Endothelial cell of umbilical vein (primary cell): ENCODE data around the gene ATR.

ENCODE experiments used
- EZH2 ChIP-seq: IDR thresholded peaks from 2 replicates; pipeline ENCODE4 v1.6.1; 2012; ENCODE audit warnings: borderline replicate concordance, low read depth, mild to moderate bottlenecking, moderate library complexity, low read length, inconsistent platforms; ENCODE audit not compliant: severe bottlenecking
- FOS ChIP-seq: IDR thresholded peaks from 2 replicates; pipeline ENCODE4 v1.6.1; 2011; ENCODE audit warnings: mild to moderate bottlenecking, low read length, moderate library complexity, borderline replicate concordance; ENCODE audit not compliant: insufficient read depth
- GATA2 ChIP-seq: IDR thresholded peaks from 2 replicates; pipeline ENCODE4 v1.7.0; 2011; ENCODE audit warnings: low read depth, mild to moderate bottlenecking, moderate library complexity, mixed read lengths, low read length; ENCODE audit not compliant: insufficient read length, insufficient read depth
- JUN ChIP-seq: IDR thresholded peaks from 2 replicates; pipeline ENCODE4 v1.6.1; 2011; ENCODE audit warnings: borderline replicate concordance, low read depth; ENCODE audit not compliant: insufficient read length, insufficient read depth
- MYC ChIP-seq: IDR thresholded peaks from one replicate; pipeline ENCODE4 v1.6.1; 2011; ENCODE audit warnings: mild to moderate bottlenecking, low read depth, low read length
- POLR2A ChIP-seq: IDR thresholded peaks from 2 replicates; pipeline ENCODE4 v1.6.1; 2012; ENCODE audit warnings: low read depth, mild to moderate bottlenecking, control low read depth, low read length
- POLR2AphosphoS5 ChIP-seq: IDR thresholded peaks from 2 replicates; pipeline ENCODE4 v1.6.1; 2012; ENCODE audit warnings: low read depth, mild to moderate bottlenecking, control low read depth, low read length, moderate library complexity; ENCODE audit not compliant: insufficient read depth
- TF ChIP-seq, protein P1 (sequence below), 2 donors: IDR thresholded peaks; 1 replicate in 1 of 2; 2 replicates in 1 of 2; pipeline ENCODE4 v1.5.1; 2011; ENCODE audit warnings: low read length in 2 of 2, mild to moderate bottlenecking in 2 of 2, moderate library complexity in 2 of 2, control low read depth in 1 of 2, inconsistent platforms in 1 of 2, low read depth in 1 of 2; ENCODE audit not compliant: insufficient read depth in 1 of 2; ENCODE audit errors: extremely low read depth in 1 of 2
- TF ChIP-seq, protein P2 (sequence below): IDR thresholded peaks from 2 replicates; pipeline ENCODE4 v1.6.1; 2011; ENCODE audit not compliant: insufficient read depth, insufficient read length

DNA sequence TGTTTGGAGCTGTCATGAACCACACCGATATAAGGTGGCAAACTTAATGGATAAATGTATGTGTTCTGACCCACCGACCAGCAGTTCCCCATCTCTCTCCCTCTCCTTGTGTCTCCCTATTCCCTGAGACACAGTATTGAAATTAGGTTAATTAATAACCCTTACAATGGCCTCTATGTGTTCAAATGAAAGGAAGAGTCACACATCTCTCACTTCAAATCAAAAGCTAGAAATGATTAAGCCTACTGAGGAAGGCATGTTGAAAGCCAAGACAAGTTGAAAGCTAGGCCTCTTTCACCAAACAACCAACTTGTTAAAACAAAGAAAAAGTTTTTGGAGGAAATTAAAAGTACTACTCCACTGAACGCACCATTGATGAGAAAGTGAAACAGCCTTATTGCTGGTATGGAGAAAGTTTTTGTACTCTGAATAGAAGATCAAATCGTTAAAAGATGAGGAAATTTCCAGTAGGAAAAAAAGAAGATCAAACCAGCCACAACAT, 15.0 kb downstream of the ATR start:
- TF ChIP-seq, protein P1, sequence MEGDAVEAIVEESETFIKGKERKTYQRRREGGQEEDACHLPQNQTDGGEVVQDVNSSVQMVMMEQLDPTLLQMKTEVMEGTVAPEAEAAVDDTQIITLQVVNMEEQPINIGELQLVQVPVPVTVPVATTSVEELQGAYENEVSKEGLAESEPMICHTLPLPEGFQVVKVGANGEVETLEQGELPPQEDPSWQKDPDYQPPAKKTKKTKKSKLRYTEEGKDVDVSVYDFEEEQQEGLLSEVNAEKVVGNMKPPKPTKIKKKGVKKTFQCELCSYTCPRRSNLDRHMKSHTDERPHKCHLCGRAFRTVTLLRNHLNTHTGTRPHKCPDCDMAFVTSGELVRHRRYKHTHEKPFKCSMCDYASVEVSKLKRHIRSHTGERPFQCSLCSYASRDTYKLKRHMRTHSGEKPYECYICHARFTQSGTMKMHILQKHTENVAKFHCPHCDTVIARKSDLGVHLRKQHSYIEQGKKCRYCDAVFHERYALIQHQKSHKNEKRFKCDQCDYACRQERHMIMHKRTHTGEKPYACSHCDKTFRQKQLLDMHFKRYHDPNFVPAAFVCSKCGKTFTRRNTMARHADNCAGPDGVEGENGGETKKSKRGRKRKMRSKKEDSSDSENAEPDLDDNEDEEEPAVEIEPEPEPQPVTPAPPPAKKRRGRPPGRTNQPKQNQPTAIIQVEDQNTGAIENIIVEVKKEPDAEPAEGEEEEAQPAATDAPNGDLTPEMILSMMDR (IDR thresholded peaks at IDR 0.05; ENCODE audit: extremely low read depth in 1 of 2, insufficient read depth in 1 of 2, low read depth in 1 of 2, low read length in 2 of 2), result no peak
- TF ChIP-seq POLR2AphosphoS5 (no peak), MYC (no peak), POLR2A (no peak), EZH2 (no peak), JUN (no peak), FOS (no peak), GATA2 (no peak)
- TF ChIP-seq, protein P2, sequence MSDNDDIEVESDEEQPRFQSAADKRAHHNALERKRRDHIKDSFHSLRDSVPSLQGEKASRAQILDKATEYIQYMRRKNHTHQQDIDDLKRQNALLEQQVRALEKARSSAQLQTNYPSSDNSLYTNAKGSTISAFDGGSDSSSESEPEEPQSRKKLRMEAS, result no peak
